Measurements from ENCODE around the gene CHST14. TPM values are rescaled to one million over a fixed set of nuclear protein-coding genes. Genes with fewer than 3 reads are reported as not detected.
"Not testable (repeated sequence)": the region's sequence is repeated elsewhere in the genome, so short reads cannot be mapped to it uniquely, and the experiment has no call there.

Gene CHST14
- total RNA-seq, 2 experiments from 2014 or later, result 4.3 to 5.1 TPM

DNA sequence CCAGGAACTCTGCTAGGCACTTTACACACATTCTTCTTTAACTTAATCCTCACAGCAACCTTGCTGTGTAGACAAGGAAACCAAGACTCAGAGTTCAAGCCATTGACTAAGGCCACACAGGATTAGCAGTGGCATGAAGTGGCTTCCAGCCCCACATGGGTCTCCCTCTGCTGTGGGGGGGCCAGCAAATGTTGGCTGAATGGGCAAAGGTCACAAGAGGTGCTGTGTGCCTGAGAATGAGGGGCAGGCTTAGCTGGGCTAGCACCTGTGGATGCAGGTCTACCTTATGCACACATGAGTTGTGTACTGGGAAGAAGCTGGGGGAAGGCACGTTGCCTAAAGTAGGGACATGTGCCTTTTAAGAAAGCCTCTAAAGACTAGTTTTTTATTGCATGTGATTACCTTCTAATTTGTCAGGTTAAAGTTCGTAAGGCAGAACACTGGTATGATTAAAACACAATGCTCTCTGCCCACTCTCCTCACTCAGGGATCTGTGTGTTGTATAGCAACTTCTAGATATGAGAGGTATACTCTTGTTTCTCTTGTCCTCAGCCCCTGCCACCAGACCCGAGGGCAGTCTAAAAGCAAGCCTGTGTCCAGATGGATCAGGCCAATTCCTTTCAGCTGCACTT is 19.1 kb upstream of the CHST14 start:
- Mint-ChIP-seq H3K36me3 (ENCODE audit: low read depth) (peaks cover 2% of the 10 kb centered on the region), H3K9me3 (no peaks in the 10 kb centered on the region), H3K27ac (peak overlapping the region; percentile 72), H3K4me1 (ENCODE audit: low read depth) (peaks cover 73% of the 10 kb centered on the region), H3K4me3 (no peak overlapping the region), H3K27me3 (no peaks in the 10 kb centered on the region)
- DNase-seq, result no peak
- no peak for ATAC-seq
- TF ChIP-seq, protein P1, sequence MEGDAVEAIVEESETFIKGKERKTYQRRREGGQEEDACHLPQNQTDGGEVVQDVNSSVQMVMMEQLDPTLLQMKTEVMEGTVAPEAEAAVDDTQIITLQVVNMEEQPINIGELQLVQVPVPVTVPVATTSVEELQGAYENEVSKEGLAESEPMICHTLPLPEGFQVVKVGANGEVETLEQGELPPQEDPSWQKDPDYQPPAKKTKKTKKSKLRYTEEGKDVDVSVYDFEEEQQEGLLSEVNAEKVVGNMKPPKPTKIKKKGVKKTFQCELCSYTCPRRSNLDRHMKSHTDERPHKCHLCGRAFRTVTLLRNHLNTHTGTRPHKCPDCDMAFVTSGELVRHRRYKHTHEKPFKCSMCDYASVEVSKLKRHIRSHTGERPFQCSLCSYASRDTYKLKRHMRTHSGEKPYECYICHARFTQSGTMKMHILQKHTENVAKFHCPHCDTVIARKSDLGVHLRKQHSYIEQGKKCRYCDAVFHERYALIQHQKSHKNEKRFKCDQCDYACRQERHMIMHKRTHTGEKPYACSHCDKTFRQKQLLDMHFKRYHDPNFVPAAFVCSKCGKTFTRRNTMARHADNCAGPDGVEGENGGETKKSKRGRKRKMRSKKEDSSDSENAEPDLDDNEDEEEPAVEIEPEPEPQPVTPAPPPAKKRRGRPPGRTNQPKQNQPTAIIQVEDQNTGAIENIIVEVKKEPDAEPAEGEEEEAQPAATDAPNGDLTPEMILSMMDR (IDR thresholded peaks at IDR 0.05), result no peak
- ChIA-PET CTCF (interaction anchor here (1.0 to 3.7 kb wide), 9 partner anchors 10 to 142 kb away, joined by 3 to 23 read pairs (median 4); partner anchors contain the start of gene BAHD1), POLR2A (interaction anchor here (0.7 to 6.7 kb wide), 2 partner anchors 10 to 54 kb away, joined by 3 to 55 read pairs; partner anchors contain the start of gene BAHD1)
- intact Hi-C loops (cut with micrococcal nuclease), result loop anchor here (5.0 kb wide), 1 partner anchor 41 kb away; no protein-coding TSS in a partner anchor

DNA sequence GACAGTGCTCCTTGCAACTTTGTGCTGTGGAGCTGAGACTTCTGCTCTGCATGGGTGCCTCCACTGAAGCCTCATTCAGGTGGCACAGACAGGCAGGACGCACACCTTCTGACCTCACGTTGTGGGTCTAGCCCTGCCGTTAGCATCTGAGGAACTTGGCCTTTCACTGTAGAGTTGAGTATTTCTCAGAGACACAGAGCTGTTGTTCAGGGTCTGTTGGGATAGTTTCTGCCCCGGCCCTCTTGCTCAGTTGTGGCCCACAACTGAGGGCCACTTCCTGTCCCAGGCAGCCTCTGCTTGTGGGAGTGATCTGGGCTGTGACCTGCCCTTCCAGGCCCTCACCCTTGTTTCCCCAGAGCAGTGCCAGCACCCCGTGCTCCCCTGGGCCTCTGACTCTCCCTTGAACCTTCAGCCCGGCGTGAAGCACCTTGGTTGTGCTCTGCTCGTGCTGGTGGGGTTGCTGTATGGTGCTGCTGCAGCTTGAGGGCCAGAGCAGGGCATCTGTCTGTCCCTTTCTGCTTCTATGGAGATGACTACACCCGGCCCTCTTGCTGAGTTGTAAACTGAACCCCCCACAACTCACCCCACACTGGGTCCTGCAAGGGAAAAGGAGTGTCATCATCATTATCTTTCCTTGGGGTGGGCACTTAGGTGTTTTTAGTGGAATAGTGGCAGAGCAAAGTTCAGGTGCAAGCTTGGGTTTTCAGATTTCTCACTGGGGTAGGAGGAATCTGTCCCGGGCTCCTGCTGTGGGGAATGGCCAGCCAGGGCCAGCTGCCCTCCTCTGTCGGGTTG is 18.3 kb upstream of the CHST14 start:
- Mint-ChIP-seq H3K27ac (peak overlapping the region; percentile 72), H3K27me3 (no peaks in the 10 kb centered on the region), H3K36me3 (ENCODE audit: low read depth) (peaks cover 2% of the 10 kb centered on the region), H3K4me3 (peak overlapping the region; percentile 11), H3K9me3 (no peaks in the 10 kb centered on the region), H3K4me1 (ENCODE audit: low read depth) (peaks cover 78% of the 10 kb centered on the region)
- DNase-seq (peak; percentile 40), ATAC-seq (peak; percentile 65)
- CTCF ChIA-PET, result interaction anchor here (1.0 to 3.7 kb wide), 7 partner anchors 8 to 143 kb away, joined by 3 to 23 read pairs (median 4); partner anchors contain the start of gene BAHD1
- POLR2A ChIA-PET, result interaction anchor here (0.7 to 6.7 kb wide), 2 partner anchors 11 to 53 kb away, joined by 3 to 55 read pairs; partner anchors contain the start of gene BAHD1
- TF ChIP-seq, protein P1 (IDR thresholded peaks at IDR 0.05), result no peak
- intact Hi-C loops (cut with micrococcal nuclease), result loop anchor here (5.0 kb wide), 1 partner anchor 40 kb away; no protein-coding TSS in a partner anchor

DNA sequence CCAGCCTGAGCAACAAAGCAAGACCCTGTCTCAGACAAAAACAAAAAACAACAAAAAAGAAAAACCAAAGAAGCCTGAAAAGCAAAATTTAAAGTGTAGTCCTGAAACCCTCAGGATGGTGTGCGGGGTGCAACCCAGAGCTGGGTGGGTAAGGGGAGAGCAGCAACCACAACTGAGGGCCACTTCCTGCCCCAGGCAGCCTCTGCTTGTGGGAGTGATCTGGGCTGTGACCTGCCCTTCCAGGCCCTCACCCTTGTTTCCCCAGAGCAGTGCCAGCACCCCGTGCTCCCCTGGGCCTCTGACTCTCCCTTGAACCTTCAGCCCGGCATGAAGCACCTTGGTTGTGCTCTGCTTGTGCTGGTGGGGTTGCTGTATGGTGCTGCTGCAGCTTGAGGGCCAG is 16.8 kb upstream of the CHST14 start:
- CTCF ChIA-PET, result interaction anchor here (1.1 to 1.3 kb wide), 5 partner anchors 9 to 134 kb away, joined by 3 to 5 read pairs (median 4); no protein-coding TSS in a partner anchor
- peak; percentile 63 for ATAC-seq

DNA sequence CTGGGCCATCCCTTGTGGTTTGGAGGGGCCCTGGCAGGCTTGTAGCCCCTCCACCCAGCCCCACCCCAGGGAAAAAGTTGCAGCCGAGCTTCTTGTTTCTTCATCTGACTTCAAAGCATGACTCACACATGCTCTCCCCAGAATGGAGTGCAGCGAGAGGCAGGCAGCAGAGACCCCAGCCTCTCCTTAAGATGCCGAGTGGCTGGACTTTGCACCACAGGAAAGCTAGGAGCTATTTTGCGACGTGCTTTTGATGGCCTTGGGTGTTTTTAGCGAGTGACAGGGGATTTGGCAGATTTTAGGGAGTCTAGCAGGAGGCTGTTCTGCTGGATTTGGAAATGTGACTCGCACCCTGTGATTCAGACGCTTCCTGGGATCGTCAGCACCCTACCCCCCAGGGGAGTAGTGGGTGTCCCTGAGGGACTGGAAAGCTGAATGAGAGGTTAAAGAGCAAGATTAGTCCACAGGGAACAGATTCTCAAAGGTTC is 15.8 kb upstream of the CHST14 start:
- peaks cover 70% of the 10 kb centered on the region for H3K4me1 Mint-ChIP-seq (ENCODE audit: low read depth)
- H3K27me3 Mint-ChIP-seq, result no peaks in the 10 kb centered on the region
- intact Hi-C loops (cut with micrococcal nuclease), result loop anchor here (5.0 kb wide), 1 partner anchor 37 kb away; no protein-coding TSS in a partner anchor
- peak; percentile 49 for DNase-seq
- ChIA-PET POLR2A (interaction anchor here (1.3 to 6.7 kb wide), 2 partner anchors 13 to 15 kb away, joined by 8 to 55 read pairs; partner anchors contain the start of genes BAHD1 and CHST14), CTCF (interaction anchor here (0.7 to 1.5 kb wide), 8 partner anchors 10 to 176 kb away, joined by 3 to 7 read pairs (median 4); no protein-coding TSS in a partner anchor)
- ATAC-seq, result peak; percentile 34
- H3K4me3 Mint-ChIP-seq, result no peak overlapping the region
- H3K27ac Mint-ChIP-seq, result peak overlapping the region; percentile 81
- TF ChIP-seq, protein P1 (IDR thresholded peaks at IDR 0.05), result no peak
- H3K9me3 Mint-ChIP-seq, result no peaks in the 10 kb centered on the region
- H3K36me3 Mint-ChIP-seq (ENCODE audit: low read depth), result no peaks in the 10 kb centered on the region

More for the DNA sequence above, 16.8 kb upstream of the CHST14 start:
- H3K27ac Mint-ChIP-seq, result peak overlapping the region; percentile 81
- intact Hi-C loops (cut with micrococcal nuclease), result loop anchor here (5.0 kb wide), 1 partner anchor 38 kb away; no protein-coding TSS in a partner anchor
- peaks cover 76% of the 10 kb centered on the region for H3K4me1 Mint-ChIP-seq (ENCODE audit: low read depth)
- POLR2A ChIA-PET, result interaction anchor here (1.3 to 6.7 kb wide), 2 partner anchors 12 to 16 kb away, joined by 8 to 55 read pairs; partner anchors contain the start of genes BAHD1 and CHST14
- peak; percentile 63 for DNase-seq
- not testable (repeated sequence) for H3K27me3 Mint-ChIP-seq; H3K9me3 Mint-ChIP-seq; H3K36me3 Mint-ChIP-seq (ENCODE audit: low read depth); H3K4me3 Mint-ChIP-seq

DNA sequence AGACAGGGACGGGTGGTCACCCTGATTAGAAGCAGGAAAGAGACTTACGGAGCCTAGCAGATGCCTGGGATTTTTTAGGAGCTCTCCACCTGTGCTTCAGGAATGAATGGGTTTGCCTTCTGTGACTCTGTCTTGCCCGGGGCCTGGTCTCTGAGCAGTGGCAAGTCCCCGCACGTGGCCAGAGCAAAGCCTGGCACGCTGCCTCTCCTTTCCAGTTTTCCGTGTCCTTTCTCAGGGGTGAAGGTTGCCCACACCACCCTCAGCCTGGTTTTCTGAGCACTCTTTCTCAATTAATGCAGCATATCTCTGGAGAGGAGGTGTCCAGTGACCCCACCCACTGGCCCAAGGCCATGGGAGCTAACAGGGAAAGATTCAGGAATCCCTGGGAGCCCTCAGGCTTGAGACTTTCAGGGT is 14.5 kb upstream of the CHST14 start:
- Mint-ChIP-seq H3K27ac (no peak overlapping the region), H3K36me3 (ENCODE audit: low read depth) (no peaks in the 10 kb centered on the region), H3K4me1 (ENCODE audit: low read depth) (peaks cover 61% of the 10 kb centered on the region), H3K27me3 (no peaks in the 10 kb centered on the region), H3K4me3 (no peak overlapping the region), H3K9me3 (no peaks in the 10 kb centered on the region)
- ATAC-seq, result no peak
- ChIA-PET CTCF (interaction anchor here (1.5 to 2.1 kb wide), 3 partner anchors 14 to 51 kb away, joined by 4 to 11 read pairs (median 9); no protein-coding TSS in a partner anchor), POLR2A (interaction anchor here (1.2 to 2.3 kb wide), 3 partner anchors 14 to 36 kb away, joined by 3 to 15 read pairs (median 3); no protein-coding TSS in a partner anchor)
- TF ChIP-seq, protein P1 (IDR thresholded peaks at IDR 0.05), result no peak
- no peak for DNase-seq
- intact Hi-C loops (cut with micrococcal nuclease), result no loop called here

All from activated CD8-positive, alpha-beta T cell treated with anti-CD3 and anti-CD28 coated beads for 36 hours (primary cell).